ENCODE measurements around the gene DNAH6. TPM values are rescaled to one million over a fixed set of nuclear protein-coding genes. Genes with fewer than 3 reads are reported as not detected.

The DNAH6 gene
- total RNA-seq, 1 donor from 2014 or later, result 0.14 TPM

- H3K9me3 ChIP-seq (replicated peaks), result peaks cover 65% of the 10 kb centered on the region
- no peaks in the 10 kb centered on the region for H3K4me1 ChIP-seq
- no peak overlapping the region for H3K27ac ChIP-seq (replicated peaks)
- H3K36me3 ChIP-seq, result no peaks in the 10 kb centered on the region
- no peak for DNase-seq
- H3K27me3 ChIP-seq (ENCODE audit: low read depth), result no peaks in the 10 kb centered on the region
- intact Hi-C loops (cut with micrococcal nuclease), result no loop called here
- TF ChIP-seq CTCF (IDR thresholded peaks at IDR 0.05; ENCODE audit: borderline replicate concordance), result no peak
- no peak overlapping the region for H3K4me3 ChIP-seq
Measured at GRCh38 chr2:84776011-84776410, 259.7 kb downstream of the DNAH6 start.

- Histone ChIP-seq H3K9me3 (replicated peaks) (peaks cover 34% of the 10 kb centered on the region), H3K27ac (replicated peaks) (no peak overlapping the region), H3K4me3 (no peak overlapping the region), H3K36me3 (no peaks in the 10 kb centered on the region), H3K4me1 (no peaks in the 10 kb centered on the region), H3K27me3 (ENCODE audit: low read depth) (no peaks in the 10 kb centered on the region)
- intact Hi-C loops (cut with micrococcal nuclease), result no loop called here
- no peak for TF ChIP-seq CTCF (IDR thresholded peaks at IDR 0.05; ENCODE audit: borderline replicate concordance)
- no peak for DNase-seq
Measured at GRCh38 chr2:84778911-84779690, 262.8 kb downstream of the DNAH6 start.

- Histone ChIP-seq H3K4me1 (no peaks in the 10 kb centered on the region), H3K9me3 (replicated peaks) (peaks cover 27% of the 10 kb centered on the region), H3K27me3 (ENCODE audit: low read depth) (no peaks in the 10 kb centered on the region), H3K36me3 (no peaks in the 10 kb centered on the region), H3K27ac (replicated peaks) (no peak overlapping the region), H3K4me3 (no peak overlapping the region)
- intact Hi-C loops (cut with micrococcal nuclease), result no loop called here
- no peak for TF ChIP-seq CTCF (IDR thresholded peaks at IDR 0.05; ENCODE audit: borderline replicate concordance)
- DNase-seq, result no peak
Measured at GRCh38 chr2:84779781-84780180, 263.5 kb downstream of the DNAH6 start.

GRCh38 chr2:84781942-84782716 lies 265.8 kb downstream of the DNAH6 start:
- Histone ChIP-seq H3K36me3 (no peaks in the 10 kb centered on the region), H3K4me3 (no peak overlapping the region), H3K4me1 (no peaks in the 10 kb centered on the region), H3K9me3 (replicated peaks) (peaks cover 4% of the 10 kb centered on the region), H3K27ac (replicated peaks) (no peak overlapping the region), H3K27me3 (ENCODE audit: low read depth) (no peaks in the 10 kb centered on the region)
- DNase-seq, result no peak
- intact Hi-C loops (cut with micrococcal nuclease), result no loop called here
- no peak for TF ChIP-seq CTCF (IDR thresholded peaks at IDR 0.05; ENCODE audit: borderline replicate concordance)

GRCh38 chr2:84782717-84783442 lies 266.6 kb downstream of the DNAH6 start:
- no peak for DNase-seq
- Histone ChIP-seq H3K9me3 (replicated peaks) (peaks cover 3% of the 10 kb centered on the region), H3K4me1 (peaks cover 2% of the 10 kb centered on the region), H3K27ac (replicated peaks) (no peak overlapping the region), H3K4me3 (no peak overlapping the region), H3K36me3 (no peaks in the 10 kb centered on the region), H3K27me3 (ENCODE audit: low read depth) (no peaks in the 10 kb centered on the region)
- intact Hi-C loops (cut with micrococcal nuclease), result no loop called here
- TF ChIP-seq CTCF (IDR thresholded peaks at IDR 0.05; ENCODE audit: borderline replicate concordance), result no peak
